Liver (tissue), 9 donors: Measurements from ENCODE around the gene RGL4. TPM values are rescaled to one million over a fixed set of nuclear protein-coding genes. Genes with fewer than 3 reads are reported as not detected.

Source experiments
- DNase-seq: peaks from one replicate; pipeline ENCODE4 v3.0.0-alpha.2; 2017; ENCODE audit warnings: low spot score
- H3K27ac ChIP-seq, 2 donors: one replicate each; pipeline ENCODE4 v1.7.0; 2013; ENCODE audit warnings: inconsistent platforms in 2 of 2, low read length in 2 of 2, control low read depth in 1 of 2, low read depth in 1 of 2, mild to moderate bottlenecking in 1 of 2
- H3K27me3 ChIP-seq, 4 donors: one replicate each; pipeline versions ENCODE4 v1.6.1 to v1.7.0; 2013; ENCODE audit warnings: low read length in 3 of 4, inconsistent platforms in 1 of 4, mild to moderate bottlenecking in 1 of 4, moderate library complexity in 1 of 4; ENCODE audit not compliant: control insufficient read depth in 4 of 4, insufficient read depth in 4 of 4
- H3K36me3 ChIP-seq, 4 donors: one replicate each; pipeline versions ENCODE4 v1.6.1 to v1.7.0; 2013; ENCODE audit warnings: low read length in 3 of 4, mild to moderate bottlenecking in 3 of 4, low read depth in 1 of 4, moderate library complexity in 1 of 4; ENCODE audit not compliant: control insufficient read depth in 4 of 4, insufficient read depth in 3 of 4
- H3K4me1 ChIP-seq, 4 donors: one replicate each; pipeline versions ENCODE4 v1.6.1 to v1.7.0; 2013; ENCODE audit warnings: low read length in 3 of 4, mild to moderate bottlenecking in 3 of 4, moderate library complexity in 1 of 4; ENCODE audit not compliant: control insufficient read depth in 4 of 4, insufficient read depth in 4 of 4
- H3K4me3 ChIP-seq, 3 donors: one replicate each; pipeline versions ENCODE4 v1.6.1 to v1.7.0; 2013; ENCODE audit warnings: low read length in 3 of 3, control low read depth in 1 of 3, low read depth in 1 of 3, mild to moderate bottlenecking in 1 of 3
- H3K9ac ChIP-seq, 2 donors: one replicate each; pipeline ENCODE4 v1.7.0; 2013; ENCODE audit warnings: low read length in 2 of 2, mild to moderate bottlenecking in 2 of 2, moderate library complexity in 2 of 2, control low read depth in 1 of 2, low read depth in 1 of 2
- H3K9me3 ChIP-seq, 4 donors: one replicate each; pipeline versions ENCODE4 v1.6.1 to v1.7.0; 2013; ENCODE audit warnings: low read length in 3 of 4; ENCODE audit not compliant: control insufficient read depth in 4 of 4
- ATF3 ChIP-seq: IDR thresholded peaks from 2 replicates; pipeline ENCODE4 v1.6.1; 2016; ENCODE audit warnings: antibody characterized with exemption
- CTCF ChIP-seq: fragments of 150-350 bp; IDR thresholded peaks from 2 replicates; pipeline ENCODE4 v1.5.1; 2017; ENCODE audit warnings: improper control_type of control experiment, low read depth, low read length; ENCODE audit not compliant: missing input control
- EGR1 ChIP-seq, 2 donors: IDR thresholded peaks; 2 replicates each; pipeline ENCODE4 v1.6.1; 2016 to 2018; ENCODE audit warnings: antibody characterized with exemption in 2 of 2, low read depth in 2 of 2
- FOXA1 ChIP-seq: IDR thresholded peaks from 2 replicates; pipeline ENCODE4 v1.6.1; 2016; ENCODE audit warnings: antibody characterized with exemption
- FOXA2 ChIP-seq: IDR thresholded peaks from 2 replicates; pipeline ENCODE4 v1.6.1; 2016; ENCODE audit warnings: antibody characterized with exemption
- GABPA ChIP-seq, 2 donors: IDR thresholded peaks in 1 of 2; conservative IDR thresholded peaks in 1 of 2; 2 replicates each; pipeline ENCODE4 v1.6.1; 2016; ENCODE audit warnings: antibody characterized with exemption in 2 of 2, mild to moderate bottlenecking in 1 of 2, moderate library complexity in 1 of 2
- HNF4A ChIP-seq, 2 donors: conservative IDR thresholded peaks; 2 replicates each; pipeline ENCODE4 v1.6.1; 2016; ENCODE audit warnings: antibody characterized with exemption in 2 of 2, mild to moderate bottlenecking in 2 of 2
- HNF4G ChIP-seq: IDR thresholded peaks from 2 replicates; pipeline ENCODE4 v1.6.1; 2016; ENCODE audit warnings: antibody characterized with exemption
- JUND ChIP-seq, 2 donors: IDR thresholded peaks; 2 replicates each; pipeline ENCODE4 v1.6.1; 2016; ENCODE audit warnings: antibody characterized with exemption in 2 of 2
- MAX ChIP-seq: IDR thresholded peaks from 2 replicates; pipeline ENCODE4 v1.6.1; 2016; ENCODE audit warnings: antibody characterized with exemption
- NR2F2 ChIP-seq: IDR thresholded peaks from 2 replicates; pipeline ENCODE4 v1.6.1; 2016; ENCODE audit warnings: antibody characterized with exemption
- RAD21 ChIP-seq, 2 donors: IDR thresholded peaks; 2 replicates each; pipeline ENCODE4 v1.6.1; 2016; ENCODE audit warnings: antibody characterized with exemption in 2 of 2, mild to moderate bottlenecking in 2 of 2
- REST ChIP-seq: IDR thresholded peaks from 2 replicates; pipeline ENCODE4 v1.6.1; 2016; ENCODE audit warnings: antibody characterized with exemption, mild to moderate bottlenecking
- RXRA ChIP-seq, 2 donors: IDR thresholded peaks; 2 replicates each; pipeline ENCODE4 v1.6.1; 2017 to 2018; ENCODE audit warnings: antibody characterized with exemption in 2 of 2, mild to moderate bottlenecking in 1 of 2
- SP1 ChIP-seq: IDR thresholded peaks from 2 replicates; pipeline ENCODE4 v1.6.1; 2018; ENCODE audit warnings: antibody characterized with exemption, mild to moderate bottlenecking
- TAF1 ChIP-seq: conservative IDR thresholded peaks from 2 replicates; pipeline ENCODE4 v1.6.1; 2016; ENCODE audit warnings: antibody characterized with exemption, mild to moderate bottlenecking
- YY1 ChIP-seq: IDR thresholded peaks from 2 replicates; pipeline ENCODE4 v1.6.1; 2016; ENCODE audit warnings: antibody characterized with exemption, mild to moderate bottlenecking
- ZBTB33 ChIP-seq: IDR thresholded peaks from 2 replicates; pipeline ENCODE4 v1.6.1; 2016; ENCODE audit warnings: antibody characterized with exemption
- WGBS: extraction: QIAGEN DNeasy Blood & Tissue Kit; methylation state at CpG from one replicate; pipeline ENCODE4 v1.1.7; 2013; 5-methylcytosine and 5-hydroxymethylcytosine counted together
- polyA plus RNA-seq, 2 donors: library from polyadenylated mRNA; stranded (reverse) in 1 of 2; unstranded in 1 of 2; fragments of 200-250 nt in 1 of 2; fragments of >200 nt in 1 of 2; fragmentation: Nextera tagmentation in 1 of 2; extraction: Ambion mirVana in 1 of 2; gene quantifications; one replicate each; pipeline versions ENCODE4 v1.2.1 to v1.2.3, GENCODE V29; 2013 to 2015
- total RNA-seq, 2 donors: library from RNA; depleted of rRNA; stranded (reverse); fragments of >200 nt; gene quantifications; one replicate each; pipeline ENCODE4 v1.2.3, GENCODE V29; 2014
- donor health status: healthy.
- donor health status: healthy.
- donor health status: healthy.
- donor health status: healthy.
- donor health status: healthy.

The RGL4 gene
- total and polyA plus RNA-seq, 4 donors: 0.25 to 6.2 (median 0.56) TPM

GRCh38 chr22:23704062-23704461, 13.2 kb downstream of the RGL4 start:
- 96% methylated on average over 5 of the region's 5 CpGs for WGBS
- H3K36me3 ChIP-seq: peaks cover under 1 to 70% (median 60%) of the 10 kb centered on the region in 4 donors
- no peak for DNase-seq
- TF ChIP-seq FOXA2 (no peak), MAX (no peak), CTCF (no peak), HNF4A (conservative IDR thresholded peaks at IDR 0.05) (no peak), TAF1 (no peak), GABPA (IDR thresholded peaks at IDR 0.05 in 1 of 2, conservative IDR thresholded peaks at IDR 0.05 in 1 of 2) (no peak), RXRA (IDR thresholded peaks at IDR 0.05) (no peak), RAD21 (IDR thresholded peaks at IDR 0.05) (no peak), ZBTB33 (no peak), HNF4G (no peak), FOXA1 (no peak), ATF3 (no peak), JUND (IDR thresholded peaks at IDR 0.05) (no peak), EGR1 (IDR thresholded peaks at IDR 0.05; ENCODE audit: low read depth in 2 of 2) (no peak), SP1 (no peak), NR2F2 (no peak), YY1 (no peak), REST (no peak)
- no peak overlapping the region for H3K9ac ChIP-seq
- H3K27me3 ChIP-seq: no peaks in the 10 kb centered on the region
- H3K27ac ChIP-seq: no peak overlapping the region
- H3K9me3 ChIP-seq: no peaks in the 10 kb centered on the region
- no peaks in the 10 kb centered on the region for H3K4me1 ChIP-seq
- no peak overlapping the region for H3K4me3 ChIP-seq
